K562 (cell line): ENCODE results near the gene PLEKHG1. TPM values are rescaled to one million over a fixed set of nuclear protein-coding genes. Genes with fewer than 3 reads are reported as not detected.

Source experiments
- ATAC-seq: fragments of 200-7000 bp; cut with Tn5 transposase; 3 replicates; pipeline ENCODE4 v1.9.1; 2020; ENCODE audit warnings: moderate library complexity
- BruUV-seq: library from RNA; stranded (reverse); fragments of 400-500 nt; replicated peaks from 2 replicates; lab custom pipeline; 2021; lab: Mats Ljungman, UMichigan
- CTCF ChIA-PET: fragments of 300-600 bp; formaldehyde crosslinking; extraction: SDS; loops from one replicate; lab custom pipeline; 2021; ENCODE audit warnings: low intra/inter-chr PET ratio; lab: Yijun Ruan, JAX
- POLR2A ChIA-PET: fragments of 300-600, 350-650 bp; sonication (Branson Sonifier 250); formaldehyde crosslinking; extraction: SDS; loops from one replicate; lab custom pipeline; 2021; ENCODE audit warnings: antibody characterized with exemption, inconsistent platforms; lab: Yijun Ruan, JAX
- DNase-seq, 4 experiments: peaks; one replicate each; pipeline versions ENCODE4 v3.0.0 to v3.0.0-alpha.2; 2011 to 2018; ENCODE audit warnings: low spot score in 3 of 4, mixed read lengths in 3 of 4; ENCODE audit errors: extremely low read depth in 1 of 4
- FAIRE-seq: peaks from 2 replicates; lab custom pipeline; 2011; peaks lifted over from hg19 to GRCh38; lab: Jason Lieb, UNC
- H2AFZ ChIP-seq: 2 replicates; pipeline ENCODE4 v1.6.0; 2011; ENCODE audit warnings: low read depth, low read length, control low read depth, inconsistent platforms
- H3K27ac ChIP-seq: fragments of 200-600 bp; 3 replicates; pipeline ENCODE4 v1.8.0; 2011; ENCODE audit warnings: low read depth, mild to moderate bottlenecking, control low read depth, inconsistent platforms, low read length, moderate library complexity, mixed read lengths; ENCODE audit errors: extremely low read depth
- H3K27me3 ChIP-seq, 2 experiments: fragments of 300-600 bp in 1 of 2; 2 replicates in 1 of 2; 3 replicates in 1 of 2; pipeline versions ENCODE4 v1.6.0 to v1.8.0; 2011; ENCODE audit warnings: inconsistent platforms in 2 of 2, low read length in 2 of 2, mild to moderate bottlenecking in 1 of 2, mixed read lengths in 1 of 2, moderate library complexity in 1 of 2; ENCODE audit not compliant: control insufficient read depth in 2 of 2, insufficient read depth in 2 of 2
- H3K36me3 ChIP-seq: fragments of 300-600 bp; 3 replicates; pipeline ENCODE4 v1.8.0; 2011; ENCODE audit warnings: mild to moderate bottlenecking, low read length, inconsistent platforms; ENCODE audit not compliant: control insufficient read depth, insufficient read depth
- H3K4me1 ChIP-seq, 2 experiments: fragments of 200-600 bp in 1 of 2; replicated peaks in 1 of 2; 2 replicates in 1 of 2; 3 replicates in 1 of 2; pipeline versions ENCODE4 v1.5.1 to v1.8.0; 2011; ENCODE audit warnings: inconsistent platforms in 2 of 2, low read length in 2 of 2, mild to moderate bottlenecking in 1 of 2, mixed read lengths in 1 of 2, moderate library complexity in 1 of 2; ENCODE audit not compliant: control insufficient read depth in 2 of 2, insufficient read depth in 2 of 2
- H3K4me2 ChIP-seq: 2 replicates; pipeline ENCODE4 v1.6.1; 2011; ENCODE audit warnings: low read length, control low read depth, inconsistent platforms, mixed read lengths; ENCODE audit not compliant: insufficient read depth
- H3K4me3 ChIP-seq: fragments of 200-600 bp; sonication (generic), shearing (Covaris generic); 2 replicates; pipeline ENCODE4 v1.5.1; 2016; ENCODE audit warnings: control low read depth, inconsistent platforms
- H3K79me2 ChIP-seq: fragments of 200-600 bp; 3 replicates; pipeline ENCODE4 v1.8.0; 2011; ENCODE audit warnings: low read length, inconsistent platforms; ENCODE audit not compliant: control insufficient read depth, insufficient read depth
- H3K9ac ChIP-seq, 2 experiments: 2 replicates each; pipeline versions ENCODE4 v1.6.0 to v1.6.1; 2011; ENCODE audit warnings: low read depth in 2 of 2, low read length in 2 of 2, control low read depth in 1 of 2, inconsistent platforms in 1 of 2, mild to moderate bottlenecking in 1 of 2, mixed read lengths in 1 of 2; ENCODE audit not compliant: insufficient read depth in 1 of 2
- H3K9me1 ChIP-seq: one replicate; pipeline ENCODE4 v1.6.0; 2011; ENCODE audit warnings: inconsistent platforms, mild to moderate bottlenecking, low read length, moderate library complexity; ENCODE audit not compliant: control insufficient read depth, insufficient read depth
- H3K9me3 ChIP-seq: replicated peaks from 2 replicates; pipeline ENCODE4 v1.5.1; 2011; ENCODE audit warnings: low read depth, low read length, inconsistent platforms; ENCODE audit not compliant: control insufficient read depth, insufficient read depth
- H4K20me1 ChIP-seq: replicated peaks from 2 replicates; pipeline ENCODE4 v1.6.1; 2011; ENCODE audit warnings: low read length, inconsistent platforms, mixed read lengths; ENCODE audit not compliant: control insufficient read depth, insufficient read depth
- BRF1 ChIP-seq: IDR thresholded peaks from 3 replicates; pipeline ENCODE4 v1.6.1; 2011; ENCODE audit warnings: borderline replicate concordance, mild to moderate bottlenecking; ENCODE audit not compliant: insufficient read length; ENCODE audit errors: extremely low read depth
- CSDE1 ChIP-seq, 2 experiments: fragments of 450-650 bp; IDR thresholded peaks; 2 replicates each; pipeline ENCODE4 v1.6.1; 2016; ENCODE audit warnings: mild to moderate bottlenecking in 1 of 2
- ELF4 ChIP-seq: fragments of 450-650 bp; formaldehyde crosslinking; IDR thresholded peaks from 2 replicates; pipeline ENCODE4 v1.4.0; 2022; ENCODE audit warnings: missing genetic modification characterization
- EZH2 ChIP-seq: IDR thresholded peaks from 2 replicates; pipeline ENCODE4 v1.6.1; 2012; ENCODE audit warnings: low read depth, mild to moderate bottlenecking, inconsistent platforms, low read length, borderline replicate concordance
- KAT2B ChIP-seq: IDR thresholded peaks from one replicate; pipeline ENCODE4 v1.6.1; 2012; ENCODE audit warnings: low read depth, mild to moderate bottlenecking, control low read depth, inconsistent platforms, low read length, moderate library complexity
- NCOA6 ChIP-seq: fragments of 450-650 bp; IDR thresholded peaks from 2 replicates; pipeline ENCODE4 v1.6.1; 2017; ENCODE audit warnings: mild to moderate bottlenecking
- SRSF1 ChIP-seq: fragments of 200-400 bp; formaldehyde crosslinking; IDR thresholded peaks from 2 replicates; pipeline ENCODE4 v1.6.1; 2017; ENCODE audit warnings: mild to moderate bottlenecking, low read depth, low read length, moderate library complexity
- TSC22D4 ChIP-seq: fragments of 450-650 bp; IDR thresholded peaks from 2 replicates; pipeline ENCODE4 v1.6.1; 2016; ENCODE audit warnings: missing genetic modification characterization, missing biosample characterization, control low read depth
- ZNF318 ChIP-seq, 2 experiments: fragments of 450-650 bp; IDR thresholded peaks; 2 replicates each; pipeline ENCODE4 v1.6.1; 2016; ENCODE audit warnings: mild to moderate bottlenecking in 2 of 2, borderline replicate concordance in 1 of 2, low read depth in 1 of 2, moderate library complexity in 1 of 2
- ZNF551 ChIP-seq: fragments of 250-450 bp; sonication (Bioruptor Pico); IDR thresholded peaks from 2 replicates; pipeline ENCODE4 v1.5.0; 2021; ENCODE audit warnings: mild to moderate bottlenecking, moderate library complexity
- WGBS: fragments of 100-300 bp; shearing (Covaris generic); methylation state at CpG from one replicate; pipeline ENCODE4 v1.1.6; 2016; ENCODE audit warnings: low coverage, mixed read lengths; ENCODE audit not compliant: insufficient coverage; ENCODE audit errors: missing lambda C conversion rate; 5-methylcytosine and 5-hydroxymethylcytosine counted together
- in situ Hi-C: fragments of 300-500 bp; cut with MboI; formaldehyde crosslinking; loops from 4 replicates; pipeline ENCODE4 v1.15.0; 2018; ENCODE audit warnings: inconsistent platforms, mixed read lengths
- intact Hi-C: fragments of 100-400 bp; cut with micrococcal nuclease; formaldehyde crosslinking; loops from 2 replicates; pipeline ENCODE4 v1.14.2; 2022
- polyA plus RNA-seq, 8 experiments: library from polyadenylated mRNA; depleted of rRNA in 4 of 8; stranded (reverse) in 5 of 8; unstranded in 3 of 8; fragments of >200 nt; fragmentation: Nextera tagmentation in 2 of 8; fragmentation: Illumina TruSeq in 1 of 8; extraction: Ambion mirVana in 2 of 8; extraction: Trizol in 1 of 8; gene quantifications; 2 replicates each; pipeline versions ENCODE4 v1.2.1 to v1.2.3, GENCODE V29; 2011 to 2014; ENCODE audit warnings: inconsistent platforms in 1 of 8, missing spikeins in 1 of 8
- total RNA-seq, 7 experiments: library from RNA; depleted of rRNA in 6 of 7; stranded (reverse); fragments of >200 nt in 6 of 7; fragmentation: Illumina TruSeq in 2 of 7; extraction: Trizol in 2 of 7; gene quantifications; 2 replicates each; pipeline versions ENCODE4 v1.2.1 to v1.2.3, GENCODE V29; 2011 to 2021; ENCODE audit warnings: low replicate concordance in 1 of 7

PLEKHG1 gene
- total and polyA plus RNA-seq, 9 of the 15 experiments (the other 6 are each of a cell fraction or from before 2014, with no cell fraction given): 0.03 to 0.16 (median 0.03) TPM; not detected in 6

- Histone ChIP-seq H3K79me2 (no peaks in the 10 kb centered on the region), H3K9me1 (no peaks in the 10 kb centered on the region), H2AFZ (no peak overlapping the region), H3K9ac (no peak overlapping the region), H3K4me1 (no peaks in the 10 kb centered on the region), H3K4me2 (no peak overlapping the region), H3K9me3 (no peaks in the 10 kb centered on the region), H3K27me3 (peaks cover 28 to 31% of the 10 kb centered on the region in 2 experiments; a peak in 4 of 5 replicates), H3K4me3 (no peak overlapping the region), H3K27ac (no peak overlapping the region), H4K20me1 (no peaks in the 10 kb centered on the region), H3K36me3 (no peaks in the 10 kb centered on the region)
- no peak for DNase-seq
- in situ Hi-C loops: no loop called here
- WGBS: under 1% methylated on average over 5 of the region's 5 CpGs
- ChIA-PET CTCF (no interaction called here), POLR2A (interaction anchor here (0.6 kb wide), 2 partner anchors 27 to 296 kb away, joined by 3 read pairs; no protein-coding TSS in a partner anchor)
- no peak for ATAC-seq
- no peak for FAIRE-seq
- BruUV-seq: no TSS peak
- intact Hi-C loops: no loop called here
- TF ChIP-seq CSDE1 (IDR thresholded peaks at IDR 0.05) (no peak), BRF1 (no peak), ZNF551 (CRISPR knock-in tag) (no peak), KAT2B (no peak), NCOA6 (no peak), SRSF1 (no peak), ZNF318 (IDR thresholded peaks at IDR 0.05; ENCODE audit: borderline replicate concordance in 1 of 2, low read depth in 1 of 2) (no peak), EZH2 (no peak), TSC22D4 (tag) (no peak), ELF4 (CRISPR knock-in tag) (no peak)
Measured at GRCh38 chr6:150606647-150607328, 7.1 kb downstream of the PLEKHG1 start.
